ENCODE results near the gene KCNE5.

GRCh38 chrX:109577055-109577454, 47.9 kb downstream of the KCNE5 start:
- TF ChIP-seq, protein P1, sequence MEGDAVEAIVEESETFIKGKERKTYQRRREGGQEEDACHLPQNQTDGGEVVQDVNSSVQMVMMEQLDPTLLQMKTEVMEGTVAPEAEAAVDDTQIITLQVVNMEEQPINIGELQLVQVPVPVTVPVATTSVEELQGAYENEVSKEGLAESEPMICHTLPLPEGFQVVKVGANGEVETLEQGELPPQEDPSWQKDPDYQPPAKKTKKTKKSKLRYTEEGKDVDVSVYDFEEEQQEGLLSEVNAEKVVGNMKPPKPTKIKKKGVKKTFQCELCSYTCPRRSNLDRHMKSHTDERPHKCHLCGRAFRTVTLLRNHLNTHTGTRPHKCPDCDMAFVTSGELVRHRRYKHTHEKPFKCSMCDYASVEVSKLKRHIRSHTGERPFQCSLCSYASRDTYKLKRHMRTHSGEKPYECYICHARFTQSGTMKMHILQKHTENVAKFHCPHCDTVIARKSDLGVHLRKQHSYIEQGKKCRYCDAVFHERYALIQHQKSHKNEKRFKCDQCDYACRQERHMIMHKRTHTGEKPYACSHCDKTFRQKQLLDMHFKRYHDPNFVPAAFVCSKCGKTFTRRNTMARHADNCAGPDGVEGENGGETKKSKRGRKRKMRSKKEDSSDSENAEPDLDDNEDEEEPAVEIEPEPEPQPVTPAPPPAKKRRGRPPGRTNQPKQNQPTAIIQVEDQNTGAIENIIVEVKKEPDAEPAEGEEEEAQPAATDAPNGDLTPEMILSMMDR (IDR thresholded peaks at IDR 0.05), result no peak
- no peak for TF ChIP-seq ZFX (IDR thresholded peaks at IDR 0.05; ENCODE audit: borderline replicate concordance)

Measured in 22Rv1 (cell line).